ENCODE data around the gene CCL25.
"Not testable (repeated sequence)": the region's sequence is repeated elsewhere in the genome, so short reads cannot be mapped to it uniquely, and the experiment has no call there.

Gene CCL25

GRCh38 chr19:8094336-8094735 lies 41.8 kb downstream of the CCL25 start:
- FAIRE-seq (no peak), DNase-seq (ENCODE audit: insufficient read length, low spot score) (no peak)
- no peak for TF ChIP-seq CTCF (IDR thresholded peaks at IDR 0.05; ENCODE audit: insufficient read depth, missing control alignments)

GRCh38 chr19:8095354-8095886 lies 42.9 kb downstream of the CCL25 start:
- no peak for TF ChIP-seq CTCF (IDR thresholded peaks at IDR 0.05; ENCODE audit: insufficient read depth, missing control alignments)

GRCh38 chr19:8096071-8096470 lies 43.5 kb downstream of the CCL25 start:
- no peak for TF ChIP-seq CTCF (IDR thresholded peaks at IDR 0.05; ENCODE audit: insufficient read depth, missing control alignments)
- no peak for FAIRE-seq
- no peak for DNase-seq (ENCODE audit: insufficient read length, low spot score)

More at GRCh38 chr19:8095354-8095886, 42.9 kb downstream of the CCL25 start:
- FAIRE-seq (no peak), DNase-seq (ENCODE audit: insufficient read length, low spot score) (no peak)

- no peak for FAIRE-seq
- DNase-seq (ENCODE audit: insufficient read length, low spot score) = no peak
- TF ChIP-seq CTCF (IDR thresholded peaks at IDR 0.05; ENCODE audit: insufficient read depth, missing control alignments) = no peak
Measured at GRCh38 chr19:8097198-8097597, 44.6 kb downstream of the CCL25 start.

- TF ChIP-seq CTCF (IDR thresholded peaks at IDR 0.05; ENCODE audit: insufficient read depth, missing control alignments) = no peak
- FAIRE-seq (no peak), DNase-seq (ENCODE audit: insufficient read length, low spot score) (no peak)
Measured at GRCh38 chr19:8097681-8098567, 45.4 kb downstream of the CCL25 start.

GRCh38 chr19:8101311-8101710 lies 48.8 kb downstream of the CCL25 start:
- FAIRE-seq (no peak), DNase-seq (ENCODE audit: insufficient read length, low spot score) (no peak)
- TF ChIP-seq CTCF (IDR thresholded peaks at IDR 0.05; ENCODE audit: insufficient read depth, missing control alignments) = no peak

- FAIRE-seq; DNase-seq (ENCODE audit: insufficient read length, low spot score): not testable (repeated sequence)
Measured at GRCh38 chr19:8101910-8102309, 49.4 kb downstream of the CCL25 start.

All from D721Med (cell line).